Measurements from ENCODE around the gene COL4A6. TPM values are rescaled to one million over a fixed set of nuclear protein-coding genes. Genes with fewer than 3 reads are reported as not detected.

COL4A6 gene
- total RNA-seq, 1 donor from 2014 or later = 1.8 TPM

GRCh38 chrX:108341947-108342346, 96.3 kb downstream of the COL4A6 start:
- TF ChIP-seq CTCF (IDR thresholded peaks at IDR 0.05; ENCODE audit: insufficient read depth, low read length, poor library complexity, severe bottlenecking) = no peak
- H3K27me3 ChIP-seq (ENCODE audit: control insufficient read depth, insufficient read depth, low read length) = no peaks in the 10 kb centered on the region
- DNase-seq (ENCODE audit: low read depth) = no peak
- H3K4me3 ChIP-seq (ENCODE audit: low read depth, low read length) = no peak overlapping the region
- H3K36me3 ChIP-seq (ENCODE audit: control insufficient read depth, insufficient read depth, low read length) = no peaks in the 10 kb centered on the region

GRCh38 chrX:108332281-108332680, 105.9 kb downstream of the COL4A6 start:
- no peak overlapping the region for H3K4me3 ChIP-seq (ENCODE audit: low read depth, low read length)
- no peaks in the 10 kb centered on the region for H3K36me3 ChIP-seq (ENCODE audit: control insufficient read depth, insufficient read depth, low read length)
- no peak for DNase-seq (ENCODE audit: low read depth)
- TF ChIP-seq CTCF (IDR thresholded peaks at IDR 0.05; ENCODE audit: insufficient read depth, low read length, poor library complexity, severe bottlenecking) = no peak
- no peaks in the 10 kb centered on the region for H3K27me3 ChIP-seq (ENCODE audit: control insufficient read depth, insufficient read depth, low read length)

GRCh38 chrX:108331126-108331909, 106.9 kb downstream of the COL4A6 start:
- H3K36me3 ChIP-seq (ENCODE audit: control insufficient read depth, insufficient read depth, low read length) = no peaks in the 10 kb centered on the region
- H3K4me3 ChIP-seq (ENCODE audit: low read depth, low read length) = no peak overlapping the region
- no peak for DNase-seq (ENCODE audit: low read depth)
- TF ChIP-seq CTCF (IDR thresholded peaks at IDR 0.05; ENCODE audit: insufficient read depth, low read length, poor library complexity, severe bottlenecking) = no peak
- H3K27me3 ChIP-seq (ENCODE audit: control insufficient read depth, insufficient read depth, low read length) = no peaks in the 10 kb centered on the region

- H3K27me3 ChIP-seq (ENCODE audit: control insufficient read depth, insufficient read depth, low read length) = no peaks in the 10 kb centered on the region
- H3K36me3 ChIP-seq (ENCODE audit: control insufficient read depth, insufficient read depth, low read length) = no peaks in the 10 kb centered on the region
- H3K4me3 ChIP-seq (ENCODE audit: low read depth, low read length) = no peak overlapping the region
- no peak for DNase-seq (ENCODE audit: low read depth)
- no peak for TF ChIP-seq CTCF (IDR thresholded peaks at IDR 0.05; ENCODE audit: insufficient read depth, low read length, poor library complexity, severe bottlenecking)
Observed at GRCh38 chrX:108323751-108324150, 114.5 kb downstream of the COL4A6 start.

- Histone ChIP-seq H3K36me3 (ENCODE audit: control insufficient read depth, insufficient read depth, low read length) (no peaks in the 10 kb centered on the region), H3K4me3 (ENCODE audit: low read depth, low read length) (no peak overlapping the region), H3K27me3 (ENCODE audit: control insufficient read depth, insufficient read depth, low read length) (no peaks in the 10 kb centered on the region)
- no peak for TF ChIP-seq CTCF (IDR thresholded peaks at IDR 0.05; ENCODE audit: insufficient read depth, low read length, poor library complexity, severe bottlenecking)
- DNase-seq (ENCODE audit: low read depth) = no peak
Observed at GRCh38 chrX:108322234-108322633, 116.0 kb downstream of the COL4A6 start.

- TF ChIP-seq CTCF (IDR thresholded peaks at IDR 0.05; ENCODE audit: insufficient read depth, low read length, poor library complexity, severe bottlenecking) = no peak
- no peak for DNase-seq (ENCODE audit: low read depth)
- H3K4me3 ChIP-seq (ENCODE audit: low read depth, low read length) = no peak overlapping the region
- H3K36me3 ChIP-seq (ENCODE audit: control insufficient read depth, insufficient read depth, low read length) = no peaks in the 10 kb centered on the region
- H3K27me3 ChIP-seq (ENCODE audit: control insufficient read depth, insufficient read depth, low read length) = no peaks in the 10 kb centered on the region
Observed at GRCh38 chrX:108316456-108316855, 121.8 kb downstream of the COL4A6 start.
